Glutamatergic neuron (in vitro differentiated cells): Measurements from ENCODE around the gene CDR2L. TPM values are rescaled to one million over a fixed set of nuclear protein-coding genes. Genes with fewer than 3 reads are reported as not detected.
"Not testable (repeated sequence)": the region's sequence is repeated elsewhere in the genome, so short reads cannot be mapped to it uniquely, and the experiment has no call there.

Experiments used
- DNase-seq: peaks from one replicate; pipeline ENCODE4 v3.0.0; 2022
- H3K27ac Mint-ChIP-seq: one replicate; pipeline ENCODE4 v1.8.0; 2020; ENCODE audit warnings: mild to moderate bottlenecking, mixed read lengths, inconsistent platforms; ENCODE audit not compliant: unreplicated experiment
- H3K27me3 Mint-ChIP-seq: one replicate; pipeline ENCODE4 v1.8.0; 2020; ENCODE audit warnings: mild to moderate bottlenecking, moderate library complexity, mixed read lengths, inconsistent platforms; ENCODE audit not compliant: unreplicated experiment
- H3K36me3 Mint-ChIP-seq: one replicate; pipeline ENCODE4 v1.8.0; 2020; ENCODE audit warnings: mild to moderate bottlenecking, mixed read lengths, inconsistent platforms; ENCODE audit not compliant: unreplicated experiment
- H3K4me1 Mint-ChIP-seq: one replicate; pipeline ENCODE4 v1.8.0; 2020; ENCODE audit warnings: mild to moderate bottlenecking, low read depth, mixed read lengths, inconsistent platforms; ENCODE audit not compliant: unreplicated experiment
- H3K4me3 Mint-ChIP-seq: one replicate; pipeline ENCODE4 v1.8.0; 2020; ENCODE audit warnings: mild to moderate bottlenecking, mixed read lengths, inconsistent platforms; ENCODE audit not compliant: unreplicated experiment
- H3K9me3 Mint-ChIP-seq: one replicate; pipeline ENCODE4 v1.8.0; 2020; ENCODE audit warnings: mild to moderate bottlenecking, moderate library complexity, mixed read lengths, inconsistent platforms; ENCODE audit not compliant: unreplicated experiment
- CTCF ChIP-seq: fragments of 200-600 bp; sonication (generic); IDR thresholded peaks from one replicate; pipeline ENCODE4 v1.5.0; 2021; ENCODE audit not compliant: partially characterized antibody, unreplicated experiment
- total RNA-seq: library from RNA; stranded (reverse); fragmentation: NEBNext Ultra II Directional; extraction: Animal tissue kit (Norgen Biotek cat#: 25700); gene quantifications from one replicate; pipeline ENCODE4 v1.2.1, GENCODE V29; 2021; ENCODE audit not compliant: unreplicated experiment

Gene CDR2L
- total RNA-seq, 1 donor from 2014 or later: 59.4 TPM

GRCh38 chr17:75044716-75045115 lies 57.3 kb downstream of the CDR2L start:
- Mint-ChIP-seq H3K27me3 (peaks cover 4% of the 10 kb centered on the region), H3K9me3 (peaks cover 6% of the 10 kb centered on the region), H3K4me1 (peaks cover 5% of the 10 kb centered on the region), H3K36me3 (no peaks in the 10 kb centered on the region), H3K27ac (no peak overlapping the region), H3K4me3 (peak overlapping the region; percentile 69)
- DNase-seq: no peak
- TF ChIP-seq CTCF: no peak

GRCh38 chr17:75045946-75046406 lies 58.5 kb downstream of the CDR2L start:
- not testable (repeated sequence) for H3K4me1 Mint-ChIP-seq, H3K9me3 Mint-ChIP-seq, H3K27me3 Mint-ChIP-seq, H3K36me3 Mint-ChIP-seq
- Mint-ChIP-seq H3K4me3 (peak overlapping the region; percentile 89), H3K27ac (peak overlapping the region; percentile 72)
- DNase-seq: peak; percentile 40

GRCh38 chr17:75046407-75047289 lies 59.2 kb downstream of the CDR2L start, which contains the start of the genes ATP5PD and KCTD2:
ATP5PD (minus strand) TSS chr17:75046969; CDS start chr17:75042650, 4,319 bp downstream.
KCTD2 (plus strand) TSS chr17:75047225; CDS start chr17:75047251, 26 bp downstream.
- Mint-ChIP-seq H3K4me3 (peak within 1 kb of the TSS; percentile 98), H3K36me3 (no peaks in the 10 kb centered on the region), H3K27ac (peak within 1 kb of the TSS; percentile 80), H3K9me3 (peaks cover 6% of the 10 kb centered on the region), H3K4me1 (peaks cover 5% of the 10 kb centered on the region), H3K27me3 (peaks cover 4% of the 10 kb centered on the region)
- no peak for TF ChIP-seq CTCF
- DNase-seq: peak; percentile 94

- peak overlapping the region; percentile 80 for H3K27ac Mint-ChIP-seq
- peaks cover 4% of the 10 kb centered on the region for H3K27me3 Mint-ChIP-seq
- H3K36me3 Mint-ChIP-seq: no peaks in the 10 kb centered on the region
- peaks cover 6% of the 10 kb centered on the region for H3K9me3 Mint-ChIP-seq
- TF ChIP-seq CTCF: no peak
- DNase-seq: peak; percentile 50
- H3K4me1 Mint-ChIP-seq: peaks cover 5% of the 10 kb centered on the region
- peak overlapping the region; percentile 98 for H3K4me3 Mint-ChIP-seq
Measured at GRCh38 chr17:75047398-75048098, 60.1 kb downstream of the CDR2L start.

- no peak for DNase-seq
- Mint-ChIP-seq H3K27me3 (peaks cover 4% of the 10 kb centered on the region), H3K36me3 (no peaks in the 10 kb centered on the region), H3K4me3 (peak overlapping the region; percentile 98), H3K27ac (no peak overlapping the region), H3K9me3 (peaks cover 6% of the 10 kb centered on the region), H3K4me1 (peaks cover 5% of the 10 kb centered on the region)
- TF ChIP-seq CTCF: no peak
Measured at GRCh38 chr17:75048249-75048878, 60.9 kb downstream of the CDR2L start.
